Measurements from ENCODE around the gene NPHP4. TPM values are rescaled to one million over a fixed set of nuclear protein-coding genes. Genes with fewer than 3 reads are reported as not detected.

NPHP4 gene
- total and polyA plus RNA-seq, 9 of the 15 experiments (the other 6 are each of a cell fraction or from before 2014, with no cell fraction given): 0.52 to 26.2 (median 6.7) TPM

GRCh38 chr1:6040444-6040843 is 48.2 kb upstream of the NPHP4 start:
- FAIRE-seq (no peak), DNase-seq (ENCODE audit: extremely low read depth in 1 of 4, low spot score in 3 of 4) (no peak), ATAC-seq (no peak)
- Histone ChIP-seq H3K36me3 (ENCODE audit: control insufficient read depth, insufficient read depth, low read length) (no peaks in the 10 kb centered on the region), H3K4me1 (replicated peaks in 1 of 2; ENCODE audit: control insufficient read depth in 2 of 2, insufficient read depth in 2 of 2, low read length in 2 of 2) (peaks cover 0 to 16% of the 10 kb centered on the region in 2 experiments; a peak in 2 of 5 replicates), H3K9ac (ENCODE audit: insufficient read depth in 1 of 2, low read depth in 2 of 2, low read length in 2 of 2) (no peak overlapping the region), H3K4me2 (ENCODE audit: insufficient read depth, low read length) (no peak overlapping the region), H3K27ac (ENCODE audit: extremely low read depth, low read depth, low read length) (no peak overlapping the region), H3K4me3 (no peak overlapping the region), H4K20me1 (replicated peaks; ENCODE audit: control insufficient read depth, insufficient read depth, low read length) (peaks cover 58% of the 10 kb centered on the region), H2AFZ (ENCODE audit: low read depth, low read length) (no peak overlapping the region), H3K9me3 (replicated peaks; ENCODE audit: control insufficient read depth, insufficient read depth, low read depth, low read length) (no peaks in the 10 kb centered on the region), H3K9me1 (ENCODE audit: control insufficient read depth, insufficient read depth, low read length) (peaks cover 4% of the 10 kb centered on the region), H3K27me3 (ENCODE audit: control insufficient read depth in 2 of 2, insufficient read depth in 2 of 2, low read length in 2 of 2) (peaks cover 0 to 8% of the 10 kb centered on the region in 2 experiments; a peak in 3 of 5 replicates), H3K79me2 (ENCODE audit: control insufficient read depth, insufficient read depth, low read length) (no peaks in the 10 kb centered on the region)
- no TSS peak for BruUV-seq (replicated peaks)
- WGBS (ENCODE audit: insufficient coverage, low coverage, missing lambda C conversion rate): 37% methylated on average over 15 of the region's 15 CpGs
- TF ChIP-seq ARNT (IDR thresholded peaks at IDR 0.05) (no peak), AFF1 (IDR thresholded peaks at IDR 0.05; ENCODE audit: low read depth in 1 of 2, partially characterized antibody in 2 of 2) (peak in 1 of 2 experiments; percentile 35), ZC3H11A (IDR thresholded peaks at IDR 0.05; ENCODE audit: low read depth, low read length) (no peak)
- TF ChIP-seq, protein P1, sequence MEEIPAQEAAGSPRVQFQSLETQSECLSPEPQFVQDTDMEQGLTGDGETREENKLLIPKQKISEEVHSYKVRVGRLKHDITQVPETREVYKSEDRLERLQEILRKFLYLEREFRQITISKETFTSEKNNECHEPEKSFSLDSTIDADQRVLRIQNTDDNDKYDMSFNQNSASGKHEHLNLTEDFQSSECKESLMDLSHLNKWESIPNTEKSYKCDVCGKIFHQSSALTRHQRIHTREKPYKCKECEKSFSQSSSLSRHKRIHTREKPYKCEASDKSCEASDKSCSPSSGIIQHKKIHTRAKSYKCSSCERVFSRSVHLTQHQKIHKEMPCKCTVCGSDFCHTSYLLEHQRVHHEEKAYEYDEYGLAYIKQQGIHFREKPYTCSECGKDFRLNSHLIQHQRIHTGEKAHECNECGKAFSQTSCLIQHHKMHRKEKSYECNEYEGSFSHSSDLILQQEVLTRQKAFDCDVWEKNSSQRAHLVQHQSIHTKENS (CRISPR knock-in tag; IDR thresholded peaks at IDR 0.05): no peak
- in situ Hi-C loops (cut with MboI): loop anchor here (5.0 kb wide), 1 partner anchor 302 kb away; no protein-coding TSS in a partner anchor
- POLR2A ChIA-PET: no interaction called here
- CTCF ChIA-PET (ENCODE audit: low intra/inter-chr PET ratio): interaction anchor here (0.6 to 3.3 kb wide), 2 partner anchors 68 to 204 kb away, joined by 4 to 16 read pairs; partner anchors contain the start of gene HES3
- intact Hi-C loops (cut with micrococcal nuclease): no loop called here
